Right lung (tissue), 5 donors: ENCODE measurements around the gene AKAP6. TPM values are rescaled to one million over a fixed set of nuclear protein-coding genes. Genes with fewer than 3 reads are reported as not detected.
"Not testable (repeated sequence)": the region's sequence is repeated elsewhere in the genome, so short reads cannot be mapped to it uniquely, and the experiment has no call there.

Experiments used
- DNase-seq, 2 donors: peaks; one replicate each; pipeline ENCODE4 v3.0.0-alpha.2; 2013
- polyA plus RNA-seq, 5 donors: library from polyadenylated mRNA; unstranded; fragments of 120-200 nt; gene quantifications; one replicate each; pipeline versions ENCODE4 v1.2.1 to v1.2.3, GENCODE V29; 2013; ENCODE audit warnings: inconsistent platforms in 1 of 5, low replicate concordance in 1 of 5; ENCODE audit not compliant: insufficient read length in 5 of 5, insufficient read depth in 1 of 5

The AKAP6 gene
- polyA plus RNA-seq, 5 donors, result 3.3 to 6.4 (median 6.1) TPM

GRCh38 chr14:32583427-32583826 is 254.3 kb downstream of the AKAP6 start:
- not testable (repeated sequence) for DNase-seq

- DNase-seq, result no peak
Measured at GRCh38 chr14:32584079-32584478, 255.0 kb downstream of the AKAP6 start.

- no peak for DNase-seq
Measured at GRCh38 chr14:32587461-32587860, 258.4 kb downstream of the AKAP6 start.

GRCh38 chr14:32588448-32589320 is 259.6 kb downstream of the AKAP6 start:
- DNase-seq, result no peak

- no peak for DNase-seq
Measured at GRCh38 chr14:32590157-32590556, 261.1 kb downstream of the AKAP6 start.

- no peak for DNase-seq
Measured at GRCh38 chr14:32593290-32593942, 264.3 kb downstream of the AKAP6 start.

- DNase-seq, result no peak
Measured at GRCh38 chr14:32594766-32595165, 265.7 kb downstream of the AKAP6 start.

- DNase-seq, result no peak
Measured at GRCh38 chr14:32595497-32595896, 266.4 kb downstream of the AKAP6 start.

- no peak for DNase-seq
Measured at GRCh38 chr14:32596390-32596789, 267.3 kb downstream of the AKAP6 start.

GRCh38 chr14:32597771-32598170 is 268.7 kb downstream of the AKAP6 start:
- no peak for DNase-seq

GRCh38 chr14:32601069-32601468 is 272.0 kb downstream of the AKAP6 start:
- no peak for DNase-seq

- no peak for DNase-seq
Measured at GRCh38 chr14:32601906-32602305, 272.8 kb downstream of the AKAP6 start.

- DNase-seq, result no peak
Measured at GRCh38 chr14:32602699-32603098, 273.6 kb downstream of the AKAP6 start.

- no peak for DNase-seq
Measured at GRCh38 chr14:32603992-32604565, 275.0 kb downstream of the AKAP6 start.

- no peak for DNase-seq
Measured at GRCh38 chr14:32606301-32606700, 277.2 kb downstream of the AKAP6 start.

GRCh38 chr14:32607399-32607798 is 278.3 kb downstream of the AKAP6 start:
- no peak for DNase-seq

GRCh38 chr14:32608857-32609256 is 279.8 kb downstream of the AKAP6 start:
- DNase-seq, result no peak

- DNase-seq, result no peak
Measured at GRCh38 chr14:32609388-32609787, 280.3 kb downstream of the AKAP6 start.

GRCh38 chr14:32611752-32612151 is 282.7 kb downstream of the AKAP6 start:
- DNase-seq, result no peak

GRCh38 chr14:32618991-32619390 is 289.9 kb downstream of the AKAP6 start:
- no peak for DNase-seq

- no peak for DNase-seq
Measured at GRCh38 chr14:32620303-32620702, 291.2 kb downstream of the AKAP6 start.

- DNase-seq, result no peak
Measured at GRCh38 chr14:32620724-32621123, 291.6 kb downstream of the AKAP6 start.

- DNase-seq, result no peak
Measured at GRCh38 chr14:32621585-32621984, 292.5 kb downstream of the AKAP6 start.
